Iris pigment epithelial cell (primary cell): Measurements from ENCODE around the gene TLK1.
A peak's percentile ranks its signal among the peaks of the same experiment; 100 is the strongest.

Experiments used
- DNase-seq: peaks from one replicate; pipeline ENCODE4 v3.0.0-alpha.2; 2011; ENCODE audit warnings: low read depth

The TLK1 gene

GRCh38 chr2:171160119-171160955 is at the start of gene TLK1:
Gene TLK1 (minus strand): TSS chr2:171160893. CDS start chr2:171160428, 465 bp downstream.
- peak; percentile 80 for DNase-seq

GRCh38 chr2:171210216-171210863 is 49.6 kb upstream of the TLK1 start:
- DNase-seq, result no peak

- DNase-seq, result no peak
These were observed 48.0 kb upstream of the TLK1 start for GRCh38 chr2:171208657-171209056.

GRCh38 chr2:171206422-171207115 is 45.9 kb upstream of the TLK1 start:
- DNase-seq, result no peak

GRCh38 chr2:171205551-171205950 is 44.9 kb upstream of the TLK1 start:
- DNase-seq, result no peak

- DNase-seq, result no peak
These were observed 41.1 kb upstream of the TLK1 start for GRCh38 chr2:171201767-171202166.

GRCh38 chr2:171201271-171201670 is 40.6 kb upstream of the TLK1 start:
- DNase-seq, result no peak

- DNase-seq, result no peak
These were observed 39.8 kb upstream of the TLK1 start for GRCh38 chr2:171200469-171200868.

GRCh38 chr2:171191021-171191420 is 30.3 kb upstream of the TLK1 start:
- no peak for DNase-seq

GRCh38 chr2:171187819-171188218 is 27.1 kb upstream of the TLK1 start:
- no peak for DNase-seq

GRCh38 chr2:171187177-171187576 is 26.5 kb upstream of the TLK1 start:
- no peak for DNase-seq

- peak; percentile 39 for DNase-seq
These were observed 25.2 kb upstream of the TLK1 start for GRCh38 chr2:171185941-171186340.

- DNase-seq, result no peak
These were observed 24.6 kb upstream of the TLK1 start for GRCh38 chr2:171185165-171185818.

GRCh38 chr2:171181064-171182049 is 20.7 kb upstream of the TLK1 start:
- DNase-seq, result no peak

GRCh38 chr2:171180229-171180930 is 19.7 kb upstream of the TLK1 start:
- DNase-seq, result no peak

GRCh38 chr2:171178993-171179392 is 18.3 kb upstream of the TLK1 start:
- DNase-seq, result no peak

GRCh38 chr2:171176516-171176915 is 15.8 kb upstream of the TLK1 start:
- no peak for DNase-seq

- DNase-seq, result no peak
These were observed 13.4 kb upstream of the TLK1 start for GRCh38 chr2:171174075-171174474.

GRCh38 chr2:171173087-171173486 is 12.4 kb upstream of the TLK1 start:
- peak; percentile 28 for DNase-seq

- DNase-seq, result no peak
These were observed 11.1 kb upstream of the TLK1 start for GRCh38 chr2:171171808-171172207.
